GM19023 (cell line): ENCODE results near the gene HAGHL.
"Not testable (repeated sequence)": the region's sequence is repeated elsewhere in the genome, so short reads cannot be mapped to it uniquely, and the experiment has no call there.

Source experiments
- ATAC-seq: cut with Tn5 transposase; IDR thresholded peaks from one replicate; pipeline ENCODE4 v1.9.1; 2021; ENCODE audit warnings: mild to moderate bottlenecking, moderate library complexity; ENCODE audit not compliant: unreplicated experiment

Gene HAGHL

GRCh38 chr16:686459-687260 lies 40.2 kb upstream of the HAGHL start:
- no peak for ATAC-seq

GRCh38 chr16:687499-687898 lies 39.4 kb upstream of the HAGHL start:
- ATAC-seq: no peak

- no peak for ATAC-seq
Measured at GRCh38 chr16:689175-689897, 37.6 kb upstream of the HAGHL start.

GRCh38 chr16:691242-691641 lies 35.7 kb upstream of the HAGHL start:
- ATAC-seq: not testable (repeated sequence)

- ATAC-seq: no peak
Measured at GRCh38 chr16:692356-693108, 34.4 kb upstream of the HAGHL start.

GRCh38 chr16:693364-693763 lies 33.5 kb upstream of the HAGHL start:
- ATAC-seq: no peak

GRCh38 chr16:693766-694165 lies 33.1 kb upstream of the HAGHL start:
- no peak for ATAC-seq

- ATAC-seq: no peak
Measured at GRCh38 chr16:694187-694862, 32.6 kb upstream of the HAGHL start.

GRCh38 chr16:694863-695354 lies 32.0 kb upstream of the HAGHL start:
- ATAC-seq: no peak

GRCh38 chr16:695355-696089 lies 31.4 kb upstream of the HAGHL start:
- ATAC-seq: no peak

GRCh38 chr16:698911-699671 lies 27.8 kb upstream of the HAGHL start:
- ATAC-seq: no peak

GRCh38 chr16:700684-701584 lies 26.0 kb upstream of the HAGHL start:
- no peak for ATAC-seq

- ATAC-seq: no peak
Measured at GRCh38 chr16:702341-702740, 24.6 kb upstream of the HAGHL start.

- ATAC-seq: no peak
Measured at GRCh38 chr16:703406-703805, 23.5 kb upstream of the HAGHL start.

- no peak for ATAC-seq
Measured at GRCh38 chr16:704047-704446, 22.9 kb upstream of the HAGHL start.

- ATAC-seq: no peak
Measured at GRCh38 chr16:704552-705380, 22.1 kb upstream of the HAGHL start.

- no peak for ATAC-seq
Measured at GRCh38 chr16:705431-706188, 21.3 kb upstream of the HAGHL start, which contains the start of gene FBXL16. Gene FBXL16, minus strand, starts transcription at chr16:705801. Its CDS starts 8,396 bp downstream, at chr16:697405.
